GOT3 (cell line): Measurements from ENCODE around the gene ALDOB.

Experiments used
- DNase-seq: peaks from one replicate; lab custom pipeline; 2025; ENCODE audit warnings: mixed read lengths; lab: John Stamatoyannopoulos, UW

Gene ALDOB

DNA sequence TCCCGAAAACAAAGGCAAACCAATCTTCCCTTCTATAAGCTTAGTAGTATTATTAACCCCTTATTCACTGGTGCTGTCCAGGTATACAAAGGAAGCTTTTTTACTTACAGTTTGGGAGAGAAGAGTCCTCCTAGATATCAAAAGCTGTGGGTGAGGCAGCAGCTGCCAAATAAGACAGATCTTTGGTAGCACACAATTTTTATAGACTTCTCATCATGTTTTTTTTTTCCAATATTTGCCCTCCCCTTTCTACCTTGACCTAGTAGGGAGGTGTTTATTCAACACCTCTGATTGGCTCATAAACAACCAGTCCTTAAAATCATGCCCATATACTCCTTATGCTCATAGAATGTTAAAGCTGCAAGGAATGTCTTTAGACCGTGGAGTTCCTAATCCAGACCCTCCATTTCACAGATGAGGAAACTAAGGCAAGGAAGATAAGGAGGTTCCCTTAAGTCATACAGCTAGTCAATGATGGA is at the start of gene ALDOB:
TSS of gene ALDOB (minus strand) at position 174 of the 479 bp plus-strand sequence. CDS start 4,887 bp downstream, outside the sequence.
- DNase-seq: no peak

DNA sequence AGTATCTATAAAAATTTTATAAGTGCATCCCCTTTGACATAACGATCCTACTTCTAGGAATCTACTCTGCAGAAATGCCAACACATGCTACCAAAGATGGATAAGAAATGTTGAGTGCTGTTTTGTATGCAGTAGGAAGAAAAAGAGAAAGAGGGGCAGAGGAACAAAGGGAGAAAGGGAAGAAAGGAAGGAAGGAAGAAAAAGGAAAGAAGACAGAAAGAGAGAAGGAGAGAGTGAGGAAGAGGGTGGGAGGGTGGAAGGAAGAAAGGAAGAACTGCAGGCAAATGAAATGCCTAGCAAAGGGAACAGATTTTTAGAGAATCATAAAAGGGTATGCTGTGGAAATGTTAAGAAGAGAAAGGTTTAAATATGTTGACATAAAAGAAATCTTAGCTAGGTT is 48.5 kb upstream of the ALDOB start:
- no peak for DNase-seq

DNA sequence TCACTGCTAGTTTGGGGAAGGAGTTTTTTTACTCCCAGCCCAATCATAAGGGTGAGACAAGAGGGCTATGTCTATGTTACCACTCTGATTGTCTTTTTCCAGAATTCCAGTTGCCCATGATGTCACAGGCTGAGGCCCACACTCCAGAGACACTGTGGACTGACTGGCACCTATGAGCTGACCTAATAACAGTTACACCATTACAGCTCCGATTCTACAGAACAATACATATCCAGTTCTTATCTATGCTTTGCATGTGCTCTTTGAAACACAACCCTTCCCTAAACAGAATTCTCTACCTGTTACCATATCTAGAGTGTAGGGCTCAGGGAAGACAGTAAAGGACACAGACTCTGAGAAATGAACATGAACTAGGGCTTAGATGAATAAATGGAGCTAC is 45.7 kb upstream of the ALDOB start:
- DNase-seq: no peak

DNA sequence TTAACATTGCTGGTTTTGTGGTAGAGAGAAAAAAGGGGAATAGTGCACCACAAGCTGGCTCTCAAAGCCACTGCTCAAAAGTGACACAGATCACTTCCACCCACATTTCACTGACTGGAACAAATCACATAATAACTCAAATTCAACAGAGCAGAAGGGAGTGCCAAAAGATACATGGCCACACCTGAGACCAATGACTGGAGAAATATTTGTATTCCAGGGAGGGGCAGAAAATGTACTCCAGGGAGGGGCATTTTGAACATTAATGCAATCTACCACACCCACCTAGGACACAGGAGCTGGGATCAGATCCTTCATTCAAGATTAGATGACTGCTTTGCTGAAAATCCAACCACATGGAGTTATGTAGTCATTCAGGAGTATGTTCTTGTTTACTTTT is 44.8 kb upstream of the ALDOB start:
- no peak for DNase-seq

DNA sequence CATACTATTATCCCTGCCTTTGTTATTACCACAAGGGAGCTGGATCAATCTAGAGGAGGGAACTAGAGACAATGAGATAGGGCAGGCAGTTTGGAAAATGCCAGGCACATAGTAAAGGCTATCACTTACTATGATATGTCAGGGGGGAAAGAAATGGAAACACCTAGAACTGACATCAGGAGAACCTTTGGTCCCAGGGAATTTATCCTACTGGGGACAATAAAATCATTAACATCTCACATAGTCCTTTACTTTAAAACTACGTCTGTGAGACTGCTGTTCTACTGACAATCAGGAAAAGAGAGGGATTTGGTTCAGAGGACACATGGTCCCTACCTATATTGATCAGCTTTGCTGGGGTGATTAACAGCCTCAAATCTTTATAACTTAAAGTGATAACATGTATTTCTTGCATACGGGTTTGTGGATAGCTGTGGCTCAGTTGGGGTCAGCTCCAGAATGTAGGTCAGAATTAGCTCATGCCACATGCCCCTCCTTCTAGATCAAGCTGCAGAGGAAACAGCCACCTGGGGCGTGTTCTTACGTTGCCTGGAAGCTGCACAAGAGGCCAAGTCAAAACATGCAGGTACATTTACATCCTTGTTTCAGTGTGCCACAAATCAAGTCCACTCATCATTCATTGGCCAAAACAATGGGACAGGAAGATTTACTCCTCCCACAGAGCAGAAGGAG is 43.9 kb upstream of the ALDOB start:
- no peak for DNase-seq

DNA sequence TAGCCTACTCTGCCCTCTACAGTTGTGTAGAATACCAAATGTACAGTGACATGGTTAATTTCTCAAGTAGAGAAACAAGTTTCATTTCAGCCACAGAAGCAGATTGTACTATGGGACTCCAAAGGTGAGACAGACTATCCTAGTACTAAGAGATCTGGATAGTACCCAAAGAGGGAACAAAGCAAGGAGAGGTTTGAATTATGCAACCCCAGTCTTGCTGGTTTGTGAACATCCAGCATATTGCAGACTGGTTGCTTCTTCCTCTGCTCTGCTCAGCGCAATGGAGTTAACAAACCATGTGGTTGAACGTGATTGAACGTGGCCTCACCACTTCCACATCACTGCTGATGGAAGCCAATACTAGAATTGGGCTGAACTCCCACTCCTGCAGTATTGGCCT is 43.3 kb upstream of the ALDOB start:
- DNase-seq: no peak

DNA sequence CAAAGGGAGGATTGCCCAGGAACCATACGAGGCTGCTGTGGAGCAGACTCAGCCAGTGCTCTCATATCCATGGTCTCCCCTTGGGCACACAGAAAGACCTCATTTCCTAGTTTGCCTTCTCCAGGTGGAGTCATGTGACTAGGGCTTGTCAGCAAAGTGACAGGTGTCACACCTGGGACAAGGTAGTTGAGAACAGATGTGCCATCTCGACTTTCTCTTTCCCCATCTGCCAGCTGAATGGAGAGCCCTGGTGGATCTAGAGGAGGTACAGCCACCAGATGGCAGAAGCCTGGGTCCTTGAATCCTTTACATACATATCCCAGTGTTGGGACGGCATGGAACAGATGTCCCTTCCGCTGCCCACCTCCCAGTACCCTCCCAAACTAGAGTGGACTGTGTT is 42.9 kb upstream of the ALDOB start:
- no peak for DNase-seq

DNA sequence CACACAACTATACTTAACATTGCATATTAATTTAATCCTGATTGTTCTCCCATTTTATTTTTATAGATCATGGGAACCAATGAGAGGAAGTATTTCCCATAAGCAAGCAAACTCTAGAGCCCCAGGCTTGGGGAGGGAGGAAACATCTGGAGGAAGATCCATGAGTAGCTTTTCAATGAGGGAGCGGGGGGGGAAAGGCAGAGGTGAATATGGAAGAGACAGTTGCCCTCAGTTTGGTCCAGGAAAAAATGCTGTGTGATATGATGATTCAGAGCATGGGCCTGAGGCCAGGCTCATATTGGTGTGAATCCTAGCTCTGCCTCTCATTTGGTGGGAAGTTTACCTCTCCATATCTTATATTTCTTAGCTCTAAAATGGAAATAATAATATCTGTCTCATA is 42.2 kb upstream of the ALDOB start:
- DNase-seq: no peak

DNA sequence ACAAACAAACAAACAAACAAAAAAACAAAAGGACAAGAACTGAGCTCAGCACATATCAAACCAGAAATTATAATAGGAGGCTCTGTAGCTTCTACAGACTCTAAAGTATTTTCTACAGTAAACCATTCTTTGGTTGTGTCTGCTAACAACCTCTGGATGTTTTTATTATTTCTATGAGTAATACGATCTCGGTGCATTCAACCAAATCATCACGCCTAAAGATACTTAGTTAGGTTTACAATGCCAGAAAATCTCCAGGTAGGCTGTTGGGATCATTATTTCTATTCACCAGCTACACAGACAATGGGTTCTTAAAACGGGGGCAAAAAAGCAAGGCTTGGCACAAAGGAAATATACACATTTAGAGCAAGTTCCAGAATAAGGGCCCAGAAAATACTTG is 41.6 kb upstream of the ALDOB start:
- DNase-seq: no peak

DNA sequence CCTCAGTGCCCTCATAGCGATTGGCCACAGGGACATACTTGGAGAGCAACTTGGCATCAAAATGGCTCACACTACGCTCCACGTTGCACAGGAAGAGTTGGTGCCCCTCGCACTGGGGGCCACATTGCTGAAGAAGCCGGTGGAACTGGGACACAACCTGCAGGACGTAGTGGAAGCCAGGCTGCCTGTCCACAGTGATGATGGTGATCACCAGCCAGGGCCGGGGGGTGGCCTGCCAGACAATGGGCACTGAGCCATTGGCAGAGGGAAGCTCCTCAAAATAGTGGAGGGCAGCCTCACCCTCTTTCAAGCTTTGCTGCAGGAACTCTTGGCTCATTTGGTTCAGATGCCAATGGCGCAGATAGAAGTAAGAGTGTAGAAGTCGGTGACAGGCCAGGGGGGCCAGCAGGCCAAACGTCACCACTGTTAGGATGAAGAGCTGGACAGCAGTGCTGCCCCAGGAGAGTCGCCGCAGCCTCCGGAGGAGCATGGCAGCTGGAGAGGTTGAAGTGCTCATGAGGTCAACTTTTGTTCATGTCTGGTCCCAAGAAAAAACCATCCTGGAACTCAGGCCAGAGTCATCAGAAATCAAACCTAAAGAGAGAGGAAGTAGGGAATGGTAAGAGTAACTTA is 41.1 kb upstream of the ALDOB start:
- no peak for DNase-seq

DNA sequence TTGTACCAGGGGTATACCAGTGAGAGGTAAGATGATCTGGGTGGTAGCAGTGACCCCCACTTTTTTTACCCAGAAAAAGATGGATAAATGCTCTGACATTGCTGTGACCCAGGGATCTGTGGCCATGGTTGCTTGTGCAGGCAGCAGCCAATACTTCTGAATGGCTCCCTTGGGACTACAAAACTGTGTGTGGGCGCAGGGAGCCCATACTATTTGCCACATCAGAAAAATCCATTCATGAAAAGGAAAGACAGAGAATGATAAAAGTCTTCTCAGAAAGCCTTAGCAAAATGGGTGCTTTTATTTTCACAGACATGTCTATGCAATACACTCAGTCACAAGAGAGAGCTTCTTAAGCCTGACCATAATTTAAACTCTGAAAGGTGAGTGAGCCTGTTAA is 37.3 kb upstream of the ALDOB start:
- no peak for DNase-seq

DNA sequence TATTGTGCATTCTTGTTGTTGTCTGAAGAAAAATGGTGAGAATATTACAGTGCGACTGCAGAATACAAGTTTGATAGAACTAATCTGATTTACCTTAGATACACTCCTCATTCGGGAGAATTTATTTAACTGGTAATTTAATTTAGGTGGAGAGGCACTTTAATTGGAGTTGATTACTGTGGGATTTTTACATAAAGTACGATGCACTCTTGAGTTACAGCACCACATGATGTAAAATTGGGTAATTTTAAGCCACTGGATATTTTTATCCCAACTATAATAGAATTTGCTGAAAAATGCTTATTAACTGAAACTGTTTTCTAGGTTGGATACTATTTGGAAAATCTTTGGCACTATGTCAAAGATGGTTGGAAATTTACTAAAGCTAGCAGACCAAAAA is 35.4 kb upstream of the ALDOB start:
- no peak for DNase-seq

DNA sequence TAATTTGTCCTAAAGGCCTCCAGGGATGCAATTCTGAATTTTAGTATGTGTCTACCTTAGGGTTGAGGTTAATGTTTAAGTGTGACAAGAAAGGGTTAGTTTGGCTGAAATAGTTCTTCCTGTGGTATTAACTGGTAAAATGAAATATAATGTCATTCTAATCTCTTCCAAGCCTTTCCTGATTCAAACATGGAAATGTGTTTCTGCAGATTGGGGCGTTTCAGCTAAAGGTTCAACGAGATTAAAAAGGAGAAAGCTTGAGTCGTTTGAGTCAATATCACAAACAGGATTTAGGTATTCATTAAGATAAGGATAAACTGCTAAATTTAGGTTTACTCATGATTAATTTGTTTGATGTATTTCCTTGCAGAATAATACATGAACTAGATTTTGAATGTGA is 34.4 kb upstream of the ALDOB start:
- no peak for DNase-seq

DNA sequence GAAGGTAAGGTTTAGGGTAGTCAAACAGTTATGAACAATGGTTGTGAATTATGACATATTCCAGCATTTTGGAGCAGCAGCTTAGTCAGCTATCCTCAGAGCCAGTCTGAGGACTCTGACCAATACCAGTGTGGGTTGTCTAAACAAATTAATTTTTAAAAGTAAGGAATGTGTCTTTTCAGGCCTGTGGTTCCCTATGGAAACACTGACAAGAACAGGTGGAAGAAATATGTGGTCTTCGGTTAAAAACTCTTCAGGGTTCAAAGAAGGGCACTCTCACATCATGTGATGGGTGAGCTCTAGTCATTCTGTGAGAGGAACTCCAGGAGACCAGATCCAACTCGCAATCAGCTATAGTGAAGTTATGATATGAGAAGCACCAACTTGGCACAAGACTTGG is 33.5 kb upstream of the ALDOB start:
- DNase-seq: no peak

DNA sequence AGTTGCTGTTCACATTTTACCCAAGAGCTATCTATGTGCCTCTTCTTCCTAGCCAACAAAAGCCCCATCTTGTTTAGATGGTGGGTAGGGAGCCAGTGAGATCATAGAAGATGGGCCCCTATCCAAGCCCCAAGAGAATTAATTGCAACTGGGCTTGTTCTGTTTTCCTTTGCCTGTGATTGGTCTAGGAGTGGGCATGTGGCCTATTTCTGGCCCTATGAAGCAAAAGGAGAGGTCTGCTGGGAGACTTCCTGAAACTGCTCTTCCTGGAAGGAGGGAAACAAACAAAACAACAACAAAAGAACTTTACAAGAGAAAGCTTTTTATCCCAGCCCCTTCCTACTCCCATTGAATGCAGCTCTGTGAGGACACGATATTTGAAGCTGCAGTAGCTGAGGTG is 32.5 kb upstream of the ALDOB start:
- no peak for DNase-seq

DNA sequence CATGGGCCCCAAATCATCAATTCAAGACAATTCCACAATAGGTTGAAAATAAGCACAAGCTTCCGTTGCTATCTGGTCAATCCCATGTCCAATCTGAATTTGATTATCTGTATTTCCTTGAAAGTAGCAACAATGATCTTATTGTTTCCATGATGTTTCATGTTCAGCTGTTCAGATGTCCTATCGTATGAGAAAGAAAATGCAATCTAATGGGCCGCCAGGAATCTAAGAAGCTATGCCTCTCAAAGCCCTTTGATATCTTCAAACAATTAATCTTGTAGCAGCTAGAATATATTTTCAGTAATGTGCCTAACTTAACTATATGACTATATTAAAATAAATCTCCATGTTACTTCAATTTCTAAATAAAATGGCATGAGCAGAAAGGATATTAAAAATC is 32.1 kb upstream of the ALDOB start:
- no peak for DNase-seq

DNA sequence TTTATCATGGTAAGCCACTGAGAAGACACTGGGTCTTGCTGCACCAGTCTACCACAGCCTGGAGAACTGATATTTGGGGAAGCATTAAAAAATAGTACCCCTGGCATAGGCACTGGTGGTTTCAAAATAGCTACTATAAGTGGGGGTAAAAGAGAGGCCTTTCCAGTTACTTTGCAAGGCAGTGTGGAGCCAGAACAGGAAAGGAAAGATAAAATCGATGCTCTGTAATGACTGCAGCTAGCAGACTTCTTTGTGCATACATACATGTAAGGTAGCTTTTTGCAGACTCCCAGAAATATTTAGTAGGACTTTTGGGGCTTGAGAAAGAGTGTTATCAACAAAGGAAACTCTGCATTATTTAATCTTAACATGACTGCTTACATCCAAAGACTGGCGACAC is 31.3 kb upstream of the ALDOB start:
- no peak for DNase-seq

DNA sequence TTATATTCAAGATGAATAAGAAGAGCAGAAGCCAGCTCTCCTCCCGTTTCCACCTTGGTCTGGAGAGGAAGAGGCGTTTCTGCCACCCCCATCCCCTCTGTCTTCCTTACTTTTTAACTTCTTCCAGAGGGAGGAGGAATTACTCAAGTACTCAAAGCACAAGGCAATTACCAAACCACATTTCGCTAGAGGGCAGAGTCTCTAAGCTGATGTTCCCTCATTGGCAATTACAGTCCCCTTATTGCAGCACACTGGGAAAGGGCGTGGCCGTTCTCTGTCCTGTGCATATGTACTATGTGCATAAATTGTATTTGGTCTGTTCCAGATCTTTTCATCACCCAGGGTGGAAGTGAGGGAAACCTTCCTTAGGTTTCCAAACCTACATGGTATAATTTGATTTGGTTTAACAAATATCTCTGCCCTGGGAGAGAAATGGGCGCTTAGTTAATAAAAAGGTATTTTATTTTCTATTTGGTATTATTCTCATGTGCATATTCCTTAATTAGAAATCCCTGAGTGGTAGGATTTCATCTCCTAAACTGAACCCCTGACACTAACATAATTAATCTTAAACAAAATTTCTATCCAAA is 29.8 kb upstream of the ALDOB start:
- no peak for DNase-seq

DNA sequence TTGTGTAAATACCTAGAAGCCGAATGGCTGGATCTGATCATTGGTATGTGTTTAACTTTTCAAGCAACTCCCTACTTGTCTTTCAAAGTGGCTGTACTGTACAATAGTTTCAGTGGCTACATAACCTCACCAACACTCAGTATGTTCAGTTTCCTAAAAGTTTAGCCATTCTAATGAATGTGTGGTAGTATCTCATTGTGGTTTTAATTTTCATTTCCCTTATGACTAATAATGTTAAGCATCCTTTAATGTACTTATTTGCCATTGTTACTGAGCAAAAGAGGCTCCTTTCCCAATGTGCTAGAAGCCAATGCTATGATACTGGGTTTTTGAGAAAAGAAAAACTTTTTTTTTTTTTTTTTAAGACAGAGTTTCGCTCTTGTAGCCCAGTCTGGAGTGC is 27.8 kb upstream of the ALDOB start:
- no peak for DNase-seq

DNA sequence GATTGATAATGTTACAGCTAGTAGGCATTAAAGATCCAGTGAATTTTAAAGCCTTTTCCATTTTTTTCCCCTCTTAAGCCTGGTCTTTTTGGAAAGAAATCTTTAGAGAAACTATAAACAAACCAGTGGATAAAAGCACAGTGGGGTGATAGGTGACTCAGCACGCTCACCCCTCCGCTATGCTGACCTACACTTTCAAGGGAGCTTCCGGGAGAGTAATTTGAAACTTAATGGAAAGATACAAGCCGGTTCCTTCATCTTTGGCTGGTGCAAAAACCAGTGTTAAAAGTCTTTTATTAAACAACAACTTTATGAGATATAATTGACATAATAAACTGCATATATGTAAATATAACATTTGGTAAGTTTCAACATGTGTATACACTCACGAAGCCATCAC is 27.0 kb upstream of the ALDOB start:
- no peak for DNase-seq

DNA sequence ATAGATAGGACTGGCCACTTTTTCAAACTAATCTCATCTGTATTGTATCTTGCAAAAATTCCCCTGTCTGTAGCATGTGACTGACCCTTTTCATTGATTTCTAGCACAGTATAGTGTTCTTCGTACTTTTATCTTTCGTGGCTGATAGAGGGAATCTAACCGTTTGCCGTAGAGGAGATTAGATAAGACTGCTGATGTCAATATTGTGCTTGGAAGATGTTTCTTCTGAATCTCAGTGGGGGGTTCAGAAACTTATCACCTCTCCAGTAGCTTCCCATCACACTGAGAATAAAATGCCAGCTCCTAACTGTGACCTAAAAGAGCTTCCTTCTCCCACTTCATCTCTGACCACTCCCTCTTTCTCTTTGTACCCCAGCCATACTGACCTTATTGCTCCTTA is 25.4 kb upstream of the ALDOB start:
- no peak for DNase-seq

DNA sequence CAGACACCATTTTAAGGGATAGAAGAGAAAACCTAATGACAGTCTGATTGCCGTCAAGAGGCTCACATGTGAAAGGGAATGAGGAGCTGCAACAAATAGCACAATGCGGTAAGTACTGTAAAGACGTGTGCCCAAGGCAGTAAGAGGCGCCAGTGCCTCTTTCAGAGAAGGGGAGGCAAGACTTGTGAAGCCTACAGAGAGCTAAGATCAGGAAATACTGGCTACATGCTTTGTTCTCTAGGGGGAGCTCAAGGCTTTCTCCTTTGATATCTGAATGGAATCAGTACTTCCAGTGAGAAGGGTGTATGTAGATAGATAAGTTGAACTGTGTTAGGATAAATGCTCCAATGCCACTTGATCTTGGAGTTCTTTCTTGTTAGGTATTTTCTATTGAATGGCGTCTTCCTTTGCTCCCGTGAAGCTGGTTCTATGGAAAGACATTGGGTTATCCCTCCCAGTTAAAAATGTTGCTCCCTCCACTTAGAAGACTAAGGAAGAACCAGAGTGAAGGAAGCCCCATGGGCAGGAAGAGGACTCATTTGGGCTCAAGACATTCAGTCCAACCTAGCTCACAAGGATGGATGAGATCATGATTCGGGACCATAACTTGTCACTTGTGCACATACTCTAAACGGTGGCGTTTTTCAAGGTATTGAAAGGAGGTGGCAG is 23.5 kb upstream of the ALDOB start:
- no peak for DNase-seq

DNA sequence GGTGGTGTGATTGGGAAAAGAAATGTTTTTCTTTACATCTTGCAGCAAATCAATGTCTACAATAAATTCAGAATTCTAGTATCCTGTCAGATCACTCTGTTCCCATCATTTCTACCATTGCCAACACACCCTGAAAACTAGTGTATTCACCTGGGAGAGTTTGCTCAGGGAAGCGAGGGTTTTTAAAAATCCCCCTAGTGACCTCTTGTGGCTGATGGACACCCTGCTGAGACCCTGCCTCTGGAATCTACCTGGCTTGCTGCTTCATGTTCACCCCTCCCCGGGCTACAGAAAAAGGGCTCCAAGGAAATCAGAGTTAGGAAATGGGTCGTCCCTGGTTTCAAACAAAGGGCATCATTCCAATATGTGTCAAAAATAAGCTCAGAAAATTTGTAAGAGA is 21.4 kb upstream of the ALDOB start:
- no peak for DNase-seq
